WTC11 (cell line): ENCODE measurements around the gene KIAA1210. TPM values are rescaled to one million over a fixed set of nuclear protein-coding genes. Genes with fewer than 3 reads are reported as not detected.

Experiments
- ATAC-seq: fragments of 200-7000 bp; cut with Tn5 transposase; 2 replicates; pipeline ENCODE4 v1.10.0; 2021; ENCODE audit warnings: mild to moderate bottlenecking, moderate library complexity
- CTCF ChIA-PET: fragments of 300-600 bp; sonication (Branson Sonifier 250); formaldehyde crosslinking; loops from one replicate; lab custom pipeline; 2021; ENCODE audit warnings: antibody characterized with exemption; lab: Charles Lee
- POLR2A ChIA-PET: fragments of 350-600 bp; sonication (Branson Sonifier 250); formaldehyde crosslinking; loops from one replicate; lab custom pipeline; 2021; ENCODE audit warnings: antibody characterized with exemption; lab: Charles Lee
- DNase-seq: peaks from one replicate; pipeline ENCODE4 v3.0.0; 2021; ENCODE audit warnings: low spot score
- H3K27ac Mint-ChIP-seq: 2 replicates; pipeline ENCODE4 v1.8.0; 2021; ENCODE audit warnings: mixed read lengths
- H3K27me3 Mint-ChIP-seq: 2 replicates; pipeline ENCODE4 v1.8.0; 2021; ENCODE audit warnings: low read depth, mild to moderate bottlenecking, moderate library complexity, mixed read lengths
- H3K36me3 Mint-ChIP-seq: 2 replicates; pipeline ENCODE4 v1.8.0; 2021; ENCODE audit warnings: mixed read lengths
- H3K4me1 Mint-ChIP-seq: 2 replicates; pipeline ENCODE4 v1.8.0; 2022; ENCODE audit warnings: mixed read lengths
- H3K4me3 Mint-ChIP-seq: 2 replicates; pipeline ENCODE4 v1.8.0; 2021; ENCODE audit warnings: mild to moderate bottlenecking, moderate library complexity, mixed read lengths
- H3K9me3 Mint-ChIP-seq: 2 replicates; pipeline ENCODE4 v1.8.0; 2021; ENCODE audit warnings: mixed read lengths
- ESRRA ChIP-seq: sonication (generic); formaldehyde crosslinking; IDR thresholded peaks from 2 replicates; pipeline ENCODE4 v1.8.1; 2022; ENCODE audit warnings: mild to moderate bottlenecking, missing genetic modification reagents, borderline replicate concordance
- FOXK1 ChIP-seq: sonication (generic); formaldehyde crosslinking; IDR thresholded peaks from 2 replicates; pipeline ENCODE4 v1.8.0; 2022; ENCODE audit warnings: mild to moderate bottlenecking, moderate library complexity, missing genetic modification reagents
- GABPB1 ChIP-seq: sonication (generic); formaldehyde crosslinking; IDR thresholded peaks from 2 replicates; pipeline ENCODE4 v1.8.1; 2023; ENCODE audit warnings: mild to moderate bottlenecking, missing genetic modification reagents
- MYBL2 ChIP-seq: sonication (generic); formaldehyde crosslinking; IDR thresholded peaks from 2 replicates; pipeline ENCODE4 v1.8.1; 2023; ENCODE audit warnings: mild to moderate bottlenecking, moderate library complexity, missing genetic modification reagents
- NR1H2 ChIP-seq: sonication (generic); formaldehyde crosslinking; IDR thresholded peaks from 2 replicates; pipeline ENCODE4 v1.9.0; 2021; ENCODE audit warnings: mild to moderate bottlenecking, moderate library complexity, missing genetic modification reagents
- NR2C2 ChIP-seq: sonication (generic); formaldehyde crosslinking; IDR thresholded peaks from 2 replicates; pipeline ENCODE4 v1.8.0; 2022; ENCODE audit warnings: mild to moderate bottlenecking, missing genetic modification reagents
- PRRX2 ChIP-seq: fragments of 250-450 bp; sonication (Bioruptor Pico); IDR thresholded peaks from 2 replicates; pipeline ENCODE4 v1.8.0; 2021; ENCODE audit warnings: mild to moderate bottlenecking
- SP1 ChIP-seq: sonication (generic); formaldehyde crosslinking; conservative IDR thresholded peaks from 2 replicates; pipeline ENCODE4 v1.8.1; 2022; ENCODE audit warnings: missing genetic modification reagents
- ZNF138 ChIP-seq: sonication (generic); formaldehyde crosslinking; conservative IDR thresholded peaks from 2 replicates; pipeline ENCODE4 v1.8.1; 2022; ENCODE audit warnings: mild to moderate bottlenecking, moderate library complexity, missing genetic modification reagents
- ZNF219 ChIP-seq: sonication (generic); formaldehyde crosslinking; IDR thresholded peaks from 2 replicates; pipeline ENCODE4 v1.8.0; 2023; ENCODE audit warnings: missing genetic modification reagents, mild to moderate bottlenecking, borderline replicate concordance
- ZNF671 ChIP-seq: fragments of 250-450 bp; sonication (Bioruptor Pico); IDR thresholded peaks from 2 replicates; pipeline ENCODE4 v1.8.0; 2021; ENCODE audit warnings: mild to moderate bottlenecking
- total RNA-seq: library from RNA; stranded (reverse); gene quantifications from 3 replicates; pipeline ENCODE4 v1.2.3, GENCODE V29; 2021
- TF ChIP-seq, protein P1 (sequence below): fragments of 250-450 bp; sonication (Bioruptor Pico); IDR thresholded peaks from 2 replicates; pipeline ENCODE4 v1.9.0; 2021; ENCODE audit warnings: moderate library complexity, mild to moderate bottlenecking, inconsistent platforms, borderline replicate concordance
- TF ChIP-seq, protein P2 (sequence below): sonication (generic); formaldehyde crosslinking; IDR thresholded peaks from 2 replicates; pipeline ENCODE4 v1.8.1; 2022; ENCODE audit warnings: mild to moderate bottlenecking, missing genetic modification reagents, moderate library complexity, borderline replicate concordance
- TF ChIP-seq, protein P3 (sequence below): sonication (generic); formaldehyde crosslinking; conservative IDR thresholded peaks from 2 replicates; pipeline ENCODE4 v1.8.1; 2023; ENCODE audit warnings: mild to moderate bottlenecking, low read depth, missing genetic modification reagents, moderate library complexity
- TF ChIP-seq, protein P4 (sequence below): fragments of 250-450 bp; sonication (Bioruptor Pico); IDR thresholded peaks from 2 replicates; pipeline ENCODE4 v1.8.0; 2021; ENCODE audit warnings: mild to moderate bottlenecking
- TF ChIP-seq, protein P5 (sequence below): sonication (generic); formaldehyde crosslinking; IDR thresholded peaks from 2 replicates; pipeline ENCODE4 v1.8.0; 2022; ENCODE audit warnings: mild to moderate bottlenecking, missing genetic modification reagents
- TF ChIP-seq, protein P6 (sequence below): sonication (generic); formaldehyde crosslinking; IDR thresholded peaks from 2 replicates; pipeline ENCODE4 v1.8.1; 2023; ENCODE audit warnings: mild to moderate bottlenecking, missing genetic modification reagents, borderline replicate concordance
- TF ChIP-seq, protein P7 (sequence below): sonication (generic); formaldehyde crosslinking; IDR thresholded peaks from 2 replicates; pipeline ENCODE4 v1.8.1; 2023; ENCODE audit warnings: mild to moderate bottlenecking, missing genetic modification reagents
- TF ChIP-seq, protein P8 (sequence below): sonication (generic); formaldehyde crosslinking; IDR thresholded peaks from 2 replicates; pipeline ENCODE4 v1.8.1; 2023; ENCODE audit warnings: mild to moderate bottlenecking, missing genetic modification reagents, moderate library complexity
- TF ChIP-seq, protein P9 (sequence below): sonication (generic); formaldehyde crosslinking; IDR thresholded peaks from 2 replicates; pipeline ENCODE4 v1.8.1; 2022; ENCODE audit warnings: missing genetic modification reagents, borderline replicate concordance

The KIAA1210 gene
- total RNA-seq, 1 experiment from 2014 or later: not detected

DNA sequence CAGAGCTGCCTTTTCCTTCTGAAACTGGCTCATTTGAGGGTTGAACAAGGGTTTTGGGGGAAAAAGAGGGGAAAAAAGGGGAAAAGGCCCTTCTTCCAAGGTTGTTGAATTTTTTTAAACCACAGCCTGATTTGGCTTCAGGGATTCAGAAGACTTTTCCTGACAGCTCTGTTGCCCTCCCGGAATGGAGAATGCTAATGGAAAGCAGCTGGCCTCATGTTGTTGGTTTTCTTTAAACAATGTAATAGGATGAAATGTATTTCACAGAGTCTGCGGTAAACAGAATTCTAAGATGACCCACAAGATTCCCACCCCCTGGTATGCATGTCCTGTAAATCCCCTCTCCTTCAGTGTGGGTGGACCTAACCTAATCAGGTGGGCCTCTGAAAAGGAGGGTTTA, 3.3 kb upstream of the KIAA1210 start (continued):
- no peak for TF ChIP-seq ZNF138 (CRISPR knock-in tag)
- no peak for TF ChIP-seq PRRX2 (CRISPR knock-in tag)
- no peak for TF ChIP-seq SP1 (CRISPR knock-in tag)
- TF ChIP-seq, protein P1, sequence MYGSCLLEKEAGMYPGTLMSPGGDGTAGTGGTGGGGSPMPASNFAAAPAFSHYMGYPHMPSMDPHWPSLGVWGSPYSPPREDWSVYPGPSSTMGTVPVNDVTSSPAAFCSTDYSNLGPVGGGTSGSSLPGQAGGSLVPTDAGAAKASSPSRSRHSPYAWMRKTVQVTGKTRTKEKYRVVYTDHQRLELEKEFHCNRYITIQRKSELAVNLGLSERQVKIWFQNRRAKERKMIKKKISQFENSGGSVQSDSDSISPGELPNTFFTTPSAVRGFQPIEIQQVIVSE (CRISPR knock-in tag): no peak
- TF ChIP-seq NR2C2 (CRISPR knock-in tag): no peak
- TF ChIP-seq, protein P2, sequence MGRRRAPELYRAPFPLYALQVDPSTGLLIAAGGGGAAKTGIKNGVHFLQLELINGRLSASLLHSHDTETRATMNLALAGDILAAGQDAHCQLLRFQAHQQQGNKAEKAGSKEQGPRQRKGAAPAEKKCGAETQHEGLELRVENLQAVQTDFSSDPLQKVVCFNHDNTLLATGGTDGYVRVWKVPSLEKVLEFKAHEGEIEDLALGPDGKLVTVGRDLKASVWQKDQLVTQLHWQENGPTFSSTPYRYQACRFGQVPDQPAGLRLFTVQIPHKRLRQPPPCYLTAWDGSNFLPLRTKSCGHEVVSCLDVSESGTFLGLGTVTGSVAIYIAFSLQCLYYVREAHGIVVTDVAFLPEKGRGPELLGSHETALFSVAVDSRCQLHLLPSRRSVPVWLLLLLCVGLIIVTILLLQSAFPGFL: no peak
- TF ChIP-seq, all 79 proteins: peak for 0

DNA sequence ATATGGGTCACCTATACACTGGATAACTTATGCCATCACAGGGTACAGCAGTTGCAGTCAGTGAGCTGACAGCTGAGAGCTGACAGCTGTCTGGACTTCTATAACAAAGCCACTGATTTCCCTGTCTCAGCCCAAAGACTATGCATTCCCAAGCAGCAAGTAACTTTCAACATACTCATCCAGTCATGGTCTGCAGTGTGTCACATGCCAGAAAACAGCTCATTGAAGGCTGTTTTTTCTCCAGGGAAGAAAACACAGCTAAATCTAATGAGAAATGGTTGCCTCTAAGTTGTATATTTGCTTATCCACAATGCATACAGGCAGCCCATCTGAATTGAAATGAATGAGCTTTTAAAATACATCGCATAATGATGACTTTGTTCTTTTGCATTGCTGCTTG, 6.3 kb downstream of the KIAA1210 start:
- no peak for TF ChIP-seq NR1H2 (CRISPR knock-in tag)
- TF ChIP-seq, protein P3, sequence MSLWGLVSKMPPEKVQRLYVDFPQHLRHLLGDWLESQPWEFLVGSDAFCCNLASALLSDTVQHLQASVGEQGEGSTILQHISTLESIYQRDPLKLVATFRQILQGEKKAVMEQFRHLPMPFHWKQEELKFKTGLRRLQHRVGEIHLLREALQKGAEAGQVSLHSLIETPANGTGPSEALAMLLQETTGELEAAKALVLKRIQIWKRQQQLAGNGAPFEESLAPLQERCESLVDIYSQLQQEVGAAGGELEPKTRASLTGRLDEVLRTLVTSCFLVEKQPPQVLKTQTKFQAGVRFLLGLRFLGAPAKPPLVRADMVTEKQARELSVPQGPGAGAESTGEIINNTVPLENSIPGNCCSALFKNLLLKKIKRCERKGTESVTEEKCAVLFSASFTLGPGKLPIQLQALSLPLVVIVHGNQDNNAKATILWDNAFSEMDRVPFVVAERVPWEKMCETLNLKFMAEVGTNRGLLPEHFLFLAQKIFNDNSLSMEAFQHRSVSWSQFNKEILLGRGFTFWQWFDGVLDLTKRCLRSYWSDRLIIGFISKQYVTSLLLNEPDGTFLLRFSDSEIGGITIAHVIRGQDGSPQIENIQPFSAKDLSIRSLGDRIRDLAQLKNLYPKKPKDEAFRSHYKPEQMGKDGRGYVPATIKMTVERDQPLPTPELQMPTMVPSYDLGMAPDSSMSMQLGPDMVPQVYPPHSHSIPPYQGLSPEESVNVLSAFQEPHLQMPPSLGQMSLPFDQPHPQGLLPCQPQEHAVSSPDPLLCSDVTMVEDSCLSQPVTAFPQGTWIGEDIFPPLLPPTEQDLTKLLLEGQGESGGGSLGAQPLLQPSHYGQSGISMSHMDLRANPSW (CRISPR knock-in tag): no peak
- no peak for TF ChIP-seq GABPB1 (CRISPR knock-in tag)
- TF ChIP-seq ZNF671 (CRISPR knock-in tag): no peak
- TF ChIP-seq, protein P4, sequence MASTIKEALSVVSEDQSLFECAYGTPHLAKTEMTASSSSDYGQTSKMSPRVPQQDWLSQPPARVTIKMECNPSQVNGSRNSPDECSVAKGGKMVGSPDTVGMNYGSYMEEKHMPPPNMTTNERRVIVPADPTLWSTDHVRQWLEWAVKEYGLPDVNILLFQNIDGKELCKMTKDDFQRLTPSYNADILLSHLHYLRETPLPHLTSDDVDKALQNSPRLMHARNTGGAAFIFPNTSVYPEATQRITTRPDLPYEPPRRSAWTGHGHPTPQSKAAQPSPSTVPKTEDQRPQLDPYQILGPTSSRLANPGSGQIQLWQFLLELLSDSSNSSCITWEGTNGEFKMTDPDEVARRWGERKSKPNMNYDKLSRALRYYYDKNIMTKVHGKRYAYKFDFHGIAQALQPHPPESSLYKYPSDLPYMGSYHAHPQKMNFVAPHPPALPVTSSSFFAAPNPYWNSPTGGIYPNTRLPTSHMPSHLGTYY (CRISPR knock-in tag): no peak
- TF ChIP-seq MYBL2: no peak
- no peak for TF ChIP-seq FOXK1 (CRISPR knock-in tag)
- TF ChIP-seq, protein P5, sequence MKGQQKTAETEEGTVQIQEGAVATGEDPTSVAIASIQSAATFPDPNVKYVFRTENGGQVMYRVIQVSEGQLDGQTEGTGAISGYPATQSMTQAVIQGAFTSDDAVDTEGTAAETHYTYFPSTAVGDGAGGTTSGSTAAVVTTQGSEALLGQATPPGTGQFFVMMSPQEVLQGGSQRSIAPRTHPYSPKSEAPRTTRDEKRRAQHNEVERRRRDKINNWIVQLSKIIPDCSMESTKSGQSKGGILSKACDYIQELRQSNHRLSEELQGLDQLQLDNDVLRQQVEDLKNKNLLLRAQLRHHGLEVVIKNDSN (CRISPR knock-in tag): no peak
- TF ChIP-seq, protein P6, sequence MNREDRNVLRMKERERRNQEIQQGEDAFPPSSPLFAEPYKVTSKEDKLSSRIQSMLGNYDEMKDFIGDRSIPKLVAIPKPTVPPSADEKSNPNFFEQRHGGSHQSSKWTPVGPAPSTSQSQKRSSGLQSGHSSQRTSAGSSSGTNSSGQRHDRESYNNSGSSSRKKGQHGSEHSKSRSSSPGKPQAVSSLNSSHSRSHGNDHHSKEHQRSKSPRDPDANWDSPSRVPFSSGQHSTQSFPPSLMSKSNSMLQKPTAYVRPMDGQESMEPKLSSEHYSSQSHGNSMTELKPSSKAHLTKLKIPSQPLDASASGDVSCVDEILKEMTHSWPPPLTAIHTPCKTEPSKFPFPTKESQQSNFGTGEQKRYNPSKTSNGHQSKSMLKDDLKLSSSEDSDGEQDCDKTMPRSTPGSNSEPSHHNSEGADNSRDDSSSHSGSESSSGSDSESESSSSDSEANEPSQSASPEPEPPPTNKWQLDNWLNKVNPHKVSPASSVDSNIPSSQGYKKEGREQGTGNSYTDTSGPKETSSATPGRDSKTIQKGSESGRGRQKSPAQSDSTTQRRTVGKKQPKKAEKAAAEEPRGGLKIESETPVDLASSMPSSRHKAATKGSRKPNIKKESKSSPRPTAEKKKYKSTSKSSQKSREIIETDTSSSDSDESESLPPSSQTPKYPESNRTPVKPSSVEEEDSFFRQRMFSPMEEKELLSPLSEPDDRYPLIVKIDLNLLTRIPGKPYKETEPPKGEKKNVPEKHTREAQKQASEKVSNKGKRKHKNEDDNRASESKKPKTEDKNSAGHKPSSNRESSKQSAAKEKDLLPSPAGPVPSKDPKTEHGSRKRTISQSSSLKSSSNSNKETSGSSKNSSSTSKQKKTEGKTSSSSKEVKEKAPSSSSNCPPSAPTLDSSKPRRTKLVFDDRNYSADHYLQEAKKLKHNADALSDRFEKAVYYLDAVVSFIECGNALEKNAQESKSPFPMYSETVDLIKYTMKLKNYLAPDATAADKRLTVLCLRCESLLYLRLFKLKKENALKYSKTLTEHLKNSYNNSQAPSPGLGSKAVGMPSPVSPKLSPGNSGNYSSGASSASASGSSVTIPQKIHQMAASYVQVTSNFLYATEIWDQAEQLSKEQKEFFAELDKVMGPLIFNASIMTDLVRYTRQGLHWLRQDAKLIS (CRISPR knock-in tag): no peak
- TF ChIP-seq, protein P7, sequence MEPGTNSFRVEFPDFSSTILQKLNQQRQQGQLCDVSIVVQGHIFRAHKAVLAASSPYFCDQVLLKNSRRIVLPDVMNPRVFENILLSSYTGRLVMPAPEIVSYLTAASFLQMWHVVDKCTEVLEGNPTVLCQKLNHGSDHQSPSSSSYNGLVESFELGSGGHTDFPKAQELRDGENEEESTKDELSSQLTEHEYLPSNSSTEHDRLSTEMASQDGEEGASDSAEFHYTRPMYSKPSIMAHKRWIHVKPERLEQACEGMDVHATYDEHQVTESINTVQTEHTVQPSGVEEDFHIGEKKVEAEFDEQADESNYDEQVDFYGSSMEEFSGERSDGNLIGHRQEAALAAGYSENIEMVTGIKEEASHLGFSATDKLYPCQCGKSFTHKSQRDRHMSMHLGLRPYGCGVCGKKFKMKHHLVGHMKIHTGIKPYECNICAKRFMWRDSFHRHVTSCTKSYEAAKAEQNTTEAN: no peak
- TF ChIP-seq, protein P8, sequence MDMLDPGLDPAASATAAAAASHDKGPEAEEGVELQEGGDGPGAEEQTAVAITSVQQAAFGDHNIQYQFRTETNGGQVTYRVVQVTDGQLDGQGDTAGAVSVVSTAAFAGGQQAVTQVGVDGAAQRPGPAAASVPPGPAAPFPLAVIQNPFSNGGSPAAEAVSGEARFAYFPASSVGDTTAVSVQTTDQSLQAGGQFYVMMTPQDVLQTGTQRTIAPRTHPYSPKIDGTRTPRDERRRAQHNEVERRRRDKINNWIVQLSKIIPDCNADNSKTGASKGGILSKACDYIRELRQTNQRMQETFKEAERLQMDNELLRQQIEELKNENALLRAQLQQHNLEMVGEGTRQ (CRISPR knock-in tag): no peak
- TF ChIP-seq, protein P9, sequence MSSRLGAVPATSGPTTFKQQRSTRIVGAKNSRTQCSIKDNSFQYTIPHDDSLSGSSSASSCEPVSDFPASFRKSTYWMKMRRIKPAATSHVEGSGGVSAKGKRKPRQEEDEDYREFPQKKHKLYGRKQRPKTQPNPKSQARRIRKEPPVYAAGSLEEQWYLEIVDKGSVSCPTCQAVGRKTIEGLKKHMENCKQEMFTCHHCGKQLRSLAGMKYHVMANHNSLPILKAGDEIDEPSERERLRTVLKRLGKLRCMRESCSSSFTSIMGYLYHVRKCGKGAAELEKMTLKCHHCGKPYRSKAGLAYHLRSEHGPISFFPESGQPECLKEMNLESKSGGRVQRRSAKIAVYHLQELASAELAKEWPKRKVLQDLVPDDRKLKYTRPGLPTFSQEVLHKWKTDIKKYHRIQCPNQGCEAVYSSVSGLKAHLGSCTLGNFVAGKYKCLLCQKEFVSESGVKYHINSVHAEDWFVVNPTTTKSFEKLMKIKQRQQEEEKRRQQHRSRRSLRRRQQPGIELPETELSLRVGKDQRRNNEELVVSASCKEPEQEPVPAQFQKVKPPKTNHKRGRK (CRISPR knock-in tag): no peak
- TF ChIP-seq ZNF219 (CRISPR knock-in tag): no peak
- no peak for TF ChIP-seq ZNF138 (CRISPR knock-in tag)
- no peak for TF ChIP-seq ESRRA (CRISPR knock-in tag)
- Mint-ChIP-seq H3K9me3 (no peaks in the 10 kb centered on the region), H3K27ac (no peak overlapping the region), H3K4me1 (peaks cover 3% of the 10 kb centered on the region; the same call in 1 of the 2 replicates), H3K36me3 (no peaks in the 10 kb centered on the region), H3K27me3 (no peaks in the 10 kb centered on the region), H3K4me3 (no peak overlapping the region)
- no peak for ATAC-seq
- CTCF ChIA-PET: no interaction called here
- DNase-seq: no peak
- POLR2A ChIA-PET: no interaction called here
